ENCODE results near the gene AR. TPM values are rescaled to one million over a fixed set of nuclear protein-coding genes. Genes with fewer than 3 reads are reported as not detected.

The AR gene
- total RNA-seq, 1 donor from 2014 or later: not detected

- Mint-ChIP-seq H3K27me3 (no peaks in the 10 kb centered on the region), H3K4me1 (no peaks in the 10 kb centered on the region), H3K9me3 (no peaks in the 10 kb centered on the region), H3K36me3 (ENCODE audit: low read depth) (no peaks in the 10 kb centered on the region), H3K27ac (no peak overlapping the region), H3K4me3 (no peak overlapping the region)
- CTCF ChIA-PET: no interaction called here
- DNase-seq (no peak), ATAC-seq (ENCODE audit: low read depth) (no peak)
- intact Hi-C loops (cut with micrococcal nuclease): no loop called here
- TF ChIP-seq, protein P1, sequence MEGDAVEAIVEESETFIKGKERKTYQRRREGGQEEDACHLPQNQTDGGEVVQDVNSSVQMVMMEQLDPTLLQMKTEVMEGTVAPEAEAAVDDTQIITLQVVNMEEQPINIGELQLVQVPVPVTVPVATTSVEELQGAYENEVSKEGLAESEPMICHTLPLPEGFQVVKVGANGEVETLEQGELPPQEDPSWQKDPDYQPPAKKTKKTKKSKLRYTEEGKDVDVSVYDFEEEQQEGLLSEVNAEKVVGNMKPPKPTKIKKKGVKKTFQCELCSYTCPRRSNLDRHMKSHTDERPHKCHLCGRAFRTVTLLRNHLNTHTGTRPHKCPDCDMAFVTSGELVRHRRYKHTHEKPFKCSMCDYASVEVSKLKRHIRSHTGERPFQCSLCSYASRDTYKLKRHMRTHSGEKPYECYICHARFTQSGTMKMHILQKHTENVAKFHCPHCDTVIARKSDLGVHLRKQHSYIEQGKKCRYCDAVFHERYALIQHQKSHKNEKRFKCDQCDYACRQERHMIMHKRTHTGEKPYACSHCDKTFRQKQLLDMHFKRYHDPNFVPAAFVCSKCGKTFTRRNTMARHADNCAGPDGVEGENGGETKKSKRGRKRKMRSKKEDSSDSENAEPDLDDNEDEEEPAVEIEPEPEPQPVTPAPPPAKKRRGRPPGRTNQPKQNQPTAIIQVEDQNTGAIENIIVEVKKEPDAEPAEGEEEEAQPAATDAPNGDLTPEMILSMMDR (IDR thresholded peaks at IDR 0.05): no peak
- POLR2A ChIA-PET: no interaction called here
Observed at GRCh38 chrX:67583171-67583570, 39.4 kb downstream of the AR start.

DNA sequence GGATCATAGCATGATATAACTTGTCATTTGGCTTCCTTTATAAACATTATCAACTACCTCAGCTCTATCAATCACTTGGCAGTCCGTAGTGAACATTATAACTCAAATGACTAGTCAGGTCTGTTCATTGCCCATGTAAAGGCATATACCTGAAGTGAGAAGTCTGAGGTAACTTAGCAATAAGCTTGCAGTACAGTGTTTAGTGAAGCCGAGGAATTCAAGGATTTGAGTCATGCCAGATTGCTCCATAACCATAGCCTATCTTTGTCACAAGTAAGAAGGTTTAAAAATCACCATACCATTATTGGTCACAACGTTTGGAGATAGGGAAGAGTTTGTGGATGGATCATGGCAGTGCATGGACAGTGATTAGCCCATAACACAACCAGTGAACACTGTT, 41.6 kb downstream of the AR start:
- H3K36me3 Mint-ChIP-seq (ENCODE audit: low read depth): no peaks in the 10 kb centered on the region
- ATAC-seq (ENCODE audit: low read depth): no peak
- ChIA-PET POLR2A (no interaction called here), CTCF (no interaction called here)
- H3K4me3 Mint-ChIP-seq: no peak overlapping the region
- DNase-seq: no peak
- H3K9me3 Mint-ChIP-seq: no peaks in the 10 kb centered on the region
- no peaks in the 10 kb centered on the region for H3K4me1 Mint-ChIP-seq
- no peaks in the 10 kb centered on the region for H3K27me3 Mint-ChIP-seq
- no peak overlapping the region for H3K27ac Mint-ChIP-seq
- intact Hi-C loops (cut with micrococcal nuclease): no loop called here
- TF ChIP-seq, protein P1 (IDR thresholded peaks at IDR 0.05): no peak

DNA sequence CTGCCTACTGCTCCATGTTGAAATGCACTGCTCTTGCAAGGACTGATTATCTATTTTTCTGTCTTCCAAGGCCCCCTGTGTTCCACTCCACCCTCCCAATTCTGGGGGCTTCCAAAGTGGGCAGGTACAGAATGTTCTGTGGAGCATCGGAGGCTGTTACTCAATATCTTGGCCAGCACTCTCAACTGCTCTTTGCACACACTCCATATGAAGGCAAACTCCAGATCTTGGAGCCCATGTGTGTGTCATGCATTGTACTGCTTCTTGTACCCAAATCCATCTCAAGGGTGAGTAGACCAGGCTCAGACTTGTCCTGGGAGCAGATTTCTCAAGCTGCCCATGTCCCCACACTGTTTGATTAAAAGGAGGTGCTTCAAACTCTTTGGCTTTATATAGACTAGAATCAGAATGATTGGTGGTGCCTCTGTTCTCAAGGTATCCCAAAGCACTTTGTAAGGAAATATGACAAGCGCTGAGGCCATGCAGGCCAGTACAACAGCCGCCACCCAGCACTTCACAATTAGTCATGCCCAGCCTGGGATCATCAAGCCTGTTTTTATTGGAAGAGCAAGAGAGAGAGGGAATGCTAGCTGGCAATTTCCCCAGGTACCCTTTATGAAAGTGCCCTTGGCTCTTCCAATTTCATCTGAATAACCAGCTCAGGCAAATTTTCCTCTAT, 44.3 kb downstream of the AR start:
- Mint-ChIP-seq H3K4me1 (no peaks in the 10 kb centered on the region), H3K27ac (no peak overlapping the region), H3K36me3 (ENCODE audit: low read depth) (no peaks in the 10 kb centered on the region), H3K9me3 (no peaks in the 10 kb centered on the region), H3K27me3 (no peaks in the 10 kb centered on the region), H3K4me3 (no peak overlapping the region)
- DNase-seq (no peak), ATAC-seq (ENCODE audit: low read depth) (no peak)
- ChIA-PET CTCF (no interaction called here), POLR2A (no interaction called here)
- TF ChIP-seq, protein P1 (IDR thresholded peaks at IDR 0.05): no peak
- intact Hi-C loops (cut with micrococcal nuclease): no loop called here

GRCh38 chrX:67596839-67597790, 53.3 kb downstream of the AR start:
- ATAC-seq (ENCODE audit: low read depth) (no peak), DNase-seq (no peak)
- no peaks in the 10 kb centered on the region for H3K4me1 Mint-ChIP-seq
- no peak overlapping the region for H3K4me3 Mint-ChIP-seq
- no peak overlapping the region for H3K27ac Mint-ChIP-seq
- ChIA-PET CTCF (no interaction called here), POLR2A (no interaction called here)
- no peaks in the 10 kb centered on the region for H3K9me3 Mint-ChIP-seq
- TF ChIP-seq, protein P1 (IDR thresholded peaks at IDR 0.05): no peak
- no peaks in the 10 kb centered on the region for H3K27me3 Mint-ChIP-seq
- H3K36me3 Mint-ChIP-seq (ENCODE audit: low read depth): no peaks in the 10 kb centered on the region
- intact Hi-C loops (cut with micrococcal nuclease): no loop called here

- H3K4me3 Mint-ChIP-seq: no peak overlapping the region
- DNase-seq: no peak
- ATAC-seq (ENCODE audit: low read depth): no peak
- H3K4me1 Mint-ChIP-seq: no peaks in the 10 kb centered on the region
- intact Hi-C loops (cut with micrococcal nuclease): no loop called here
- no peaks in the 10 kb centered on the region for H3K36me3 Mint-ChIP-seq (ENCODE audit: low read depth)
- TF ChIP-seq, protein P1 (IDR thresholded peaks at IDR 0.05): no peak
- CTCF ChIA-PET: no interaction called here
- no peak overlapping the region for H3K27ac Mint-ChIP-seq
- POLR2A ChIA-PET: no interaction called here
- no peaks in the 10 kb centered on the region for H3K9me3 Mint-ChIP-seq
- H3K27me3 Mint-ChIP-seq: no peaks in the 10 kb centered on the region
Observed at GRCh38 chrX:67599532-67599931, 55.7 kb downstream of the AR start.
